ENCODE measurements around the gene PPP2R3B.

The PPP2R3B gene

GRCh38 chrX:340641-341423 lies 45.9 kb downstream of the PPP2R3B start:
- H3K9me3 ChIP-seq (ENCODE audit: insufficient read depth, low read length): no peaks in the 10 kb centered on the region

DNA sequence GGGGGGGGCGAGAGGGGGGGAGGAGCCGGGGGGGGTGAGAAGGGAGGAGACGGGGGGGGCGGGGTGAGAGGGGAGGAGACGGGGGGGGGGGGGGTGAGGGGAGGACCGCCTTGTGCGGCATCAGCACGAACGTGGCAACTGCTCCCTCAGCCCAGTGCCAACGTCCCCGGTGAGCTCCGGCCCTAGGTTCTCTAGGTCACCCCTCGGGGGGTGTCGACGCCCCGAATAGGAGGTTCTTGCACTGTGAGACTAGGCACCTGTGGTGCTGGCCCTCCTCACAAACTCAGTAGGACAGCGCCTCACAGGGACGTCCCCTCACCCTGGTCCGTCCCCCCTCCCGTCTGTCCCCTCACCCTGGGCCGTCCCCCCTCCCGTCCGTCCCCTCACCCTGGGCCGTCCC lies 46.6 kb downstream of the PPP2R3B start:
- TF ChIP-seq EZH2phosphoT487 (IDR thresholded peaks at IDR 0.05; ENCODE audit: low read depth): no peak
- TF ChIP-seq CTCF (IDR thresholded peaks at IDR 0.05; ENCODE audit: low read depth, low read length): no peak
- H3K79me2 ChIP-seq (ENCODE audit: low read length): no peaks in the 10 kb centered on the region
- no peak overlapping the region for H3K4me2 ChIP-seq (ENCODE audit: low read length)
- peaks cover 53% of the 10 kb centered on the region for H3K36me3 ChIP-seq (replicated peaks; ENCODE audit: low read depth, low read length)
- no peak overlapping the region for H3K4me3 ChIP-seq (ENCODE audit: low read length)
- no peaks in the 10 kb centered on the region for H3K27me3 ChIP-seq (ENCODE audit: low read depth, low read length)
- H4K20me1 ChIP-seq (ENCODE audit: insufficient read depth, low read length): no peaks in the 10 kb centered on the region
- no peak overlapping the region for H2AFZ ChIP-seq (ENCODE audit: low read depth, low read length)
- H3K4me1 ChIP-seq (ENCODE audit: low read length): no peaks in the 10 kb centered on the region
- H3K9me3 ChIP-seq (ENCODE audit: insufficient read depth, low read length): no peaks in the 10 kb centered on the region
- H3K9ac ChIP-seq (ENCODE audit: low read length): no peak overlapping the region
- no peak overlapping the region for H3K27ac ChIP-seq (ENCODE audit: low read length)

More at GRCh38 chrX:340641-341423, 45.9 kb downstream of the PPP2R3B start:
- Histone ChIP-seq H4K20me1 (ENCODE audit: insufficient read depth, low read length) (no peaks in the 10 kb centered on the region), H2AFZ (ENCODE audit: low read depth, low read length) (no peak overlapping the region), H3K36me3 (replicated peaks; ENCODE audit: low read depth, low read length) (peaks cover 57% of the 10 kb centered on the region), H3K27me3 (ENCODE audit: low read depth, low read length) (no peaks in the 10 kb centered on the region), H3K27ac (ENCODE audit: low read length) (no peak overlapping the region), H3K4me3 (ENCODE audit: low read length) (no peak overlapping the region), H3K4me1 (ENCODE audit: low read length) (no peaks in the 10 kb centered on the region), H3K79me2 (ENCODE audit: low read length) (no peaks in the 10 kb centered on the region), H3K9ac (ENCODE audit: low read length) (no peak overlapping the region), H3K4me2 (ENCODE audit: low read length) (no peak overlapping the region)
- TF ChIP-seq CTCF (IDR thresholded peaks at IDR 0.05; ENCODE audit: low read depth, low read length) (no peak), EZH2phosphoT487 (IDR thresholded peaks at IDR 0.05; ENCODE audit: low read depth) (no peak)

DNA sequence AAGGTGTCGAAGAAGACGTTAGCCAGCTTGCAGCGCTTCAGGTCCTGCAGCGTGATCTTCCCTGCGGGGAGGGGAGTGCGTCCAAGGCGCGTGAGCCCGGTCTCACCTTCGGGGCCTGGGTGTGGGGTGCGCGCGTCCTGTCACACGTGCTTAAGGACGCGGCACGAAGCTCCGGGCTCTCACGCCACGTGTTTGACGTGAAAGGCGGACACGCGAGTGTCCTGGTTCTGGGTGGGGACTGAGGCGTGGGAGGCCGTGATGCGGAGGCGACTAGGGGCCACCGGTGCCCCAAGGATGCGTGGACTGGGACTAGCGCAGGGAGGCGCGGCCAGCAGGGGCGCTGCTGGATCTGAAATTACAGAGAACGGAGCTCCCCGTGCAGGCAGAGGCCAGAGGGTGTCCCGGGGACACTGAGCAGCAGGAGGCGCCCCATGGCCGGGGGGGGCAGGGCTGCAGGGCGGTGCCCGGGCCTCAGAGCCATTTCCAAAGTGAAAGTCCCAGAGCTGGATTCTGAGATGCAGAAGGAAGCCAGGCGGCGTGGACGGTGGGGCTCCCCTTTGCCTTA lies 47.8 kb downstream of the PPP2R3B start:
- no peak overlapping the region for H3K4me2 ChIP-seq (ENCODE audit: low read length)
- H3K9me3 ChIP-seq (ENCODE audit: insufficient read depth, low read length): no peaks in the 10 kb centered on the region
- TF ChIP-seq EZH2phosphoT487 (IDR thresholded peaks at IDR 0.05; ENCODE audit: low read depth) (no peak), CTCF (IDR thresholded peaks at IDR 0.05; ENCODE audit: low read depth, low read length) (no peak)
- H3K27ac ChIP-seq (ENCODE audit: low read length): no peak overlapping the region
- no peaks in the 10 kb centered on the region for H3K27me3 ChIP-seq (ENCODE audit: low read depth, low read length)
- H3K36me3 ChIP-seq (replicated peaks; ENCODE audit: low read depth, low read length): peaks cover 49% of the 10 kb centered on the region
- no peaks in the 10 kb centered on the region for H4K20me1 ChIP-seq (ENCODE audit: insufficient read depth, low read length)
- no peaks in the 10 kb centered on the region for H3K4me1 ChIP-seq (ENCODE audit: low read length)
- H3K4me3 ChIP-seq (ENCODE audit: low read length): no peak overlapping the region
- H3K9ac ChIP-seq (ENCODE audit: low read length): no peak overlapping the region
- H2AFZ ChIP-seq (ENCODE audit: low read depth, low read length): no peak overlapping the region
- H3K79me2 ChIP-seq (ENCODE audit: low read length): no peaks in the 10 kb centered on the region

DNA sequence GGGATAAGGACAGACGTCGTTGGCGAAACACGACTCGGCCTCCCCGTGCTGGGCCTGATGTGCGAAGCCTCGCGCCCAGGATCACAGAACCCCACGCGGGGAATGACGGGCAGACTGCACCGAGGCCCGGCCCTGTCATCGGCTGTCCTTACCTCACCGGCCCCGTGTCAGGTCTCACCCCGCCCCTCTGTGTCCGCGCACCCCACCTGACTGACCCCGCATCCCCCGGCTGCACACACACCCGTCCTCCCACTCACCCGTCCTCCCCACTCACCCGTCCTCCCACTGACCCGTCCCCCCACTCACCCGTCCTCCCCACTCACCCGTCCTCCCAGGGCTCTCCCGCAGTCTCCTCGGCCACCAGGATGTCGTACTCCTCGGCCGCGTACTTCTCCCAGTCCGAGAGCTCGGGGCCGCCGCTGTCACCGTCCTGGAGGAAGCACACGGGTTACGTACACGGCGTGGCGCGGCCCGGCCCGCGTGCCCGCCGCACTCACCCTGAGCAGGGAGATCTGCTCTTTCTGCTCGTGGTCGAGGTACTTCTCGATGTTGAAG lies 48.3 kb downstream of the PPP2R3B start:
- no peak for TF ChIP-seq EZH2phosphoT487 (IDR thresholded peaks at IDR 0.05; ENCODE audit: low read depth)
- no peak for TF ChIP-seq CTCF (IDR thresholded peaks at IDR 0.05; ENCODE audit: low read depth, low read length)
- Histone ChIP-seq H3K36me3 (replicated peaks; ENCODE audit: low read depth, low read length) (peaks cover 49% of the 10 kb centered on the region), H3K9ac (ENCODE audit: low read length) (no peak overlapping the region), H4K20me1 (ENCODE audit: insufficient read depth, low read length) (no peaks in the 10 kb centered on the region), H3K9me3 (ENCODE audit: insufficient read depth, low read length) (no peaks in the 10 kb centered on the region), H2AFZ (ENCODE audit: low read depth, low read length) (no peak overlapping the region), H3K27me3 (ENCODE audit: low read depth, low read length) (no peaks in the 10 kb centered on the region), H3K79me2 (ENCODE audit: low read length) (no peaks in the 10 kb centered on the region), H3K4me2 (ENCODE audit: low read length) (no peak overlapping the region), H3K4me1 (ENCODE audit: low read length) (no peaks in the 10 kb centered on the region), H3K27ac (ENCODE audit: low read length) (no peak overlapping the region), H3K4me3 (ENCODE audit: low read length) (no peak overlapping the region)
